NB4 (cell line): Measurements from ENCODE around the gene BPIFA3.

Source experiments
- MYC ChIP-seq: IDR thresholded peaks from 2 replicates; pipeline ENCODE4 v1.6.1; 2011; ENCODE audit warnings: low read depth, low read length
- POLR2A ChIP-seq: IDR thresholded peaks from 2 replicates; pipeline ENCODE4 v1.6.1; 2011; ENCODE audit warnings: mild to moderate bottlenecking; ENCODE audit not compliant: insufficient read length; ENCODE audit errors: extremely low read depth
- TF ChIP-seq, protein P1 (sequence below): IDR thresholded peaks from one replicate; pipeline ENCODE4 v1.5.1; 2012; ENCODE audit warnings: low read depth, low read length
- TF ChIP-seq, protein P2 (sequence below): IDR thresholded peaks from 2 replicates; pipeline ENCODE4 v1.6.1; 2011; ENCODE audit warnings: low read depth, low read length

DNA sequence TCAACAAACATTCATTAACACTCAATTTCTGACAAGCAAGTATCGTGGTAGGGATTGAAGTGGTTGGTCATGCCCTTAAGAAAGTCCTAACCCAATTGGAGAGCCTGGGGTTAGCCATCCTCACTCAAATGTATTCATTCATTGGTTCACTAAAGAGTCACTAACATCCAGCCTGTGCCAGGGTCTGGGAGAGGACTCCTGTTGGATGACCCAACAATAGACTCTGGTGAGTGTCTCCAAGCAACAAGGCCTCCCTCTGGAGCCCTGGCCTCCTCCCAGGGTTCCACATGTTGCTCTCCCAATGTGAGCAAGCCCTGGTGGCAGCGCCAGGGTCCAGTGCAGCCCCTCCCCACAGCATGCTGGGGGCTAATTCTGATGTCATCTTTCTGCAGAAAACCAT lies at the start of gene BPIFA3:
- TF ChIP-seq, protein P1, sequence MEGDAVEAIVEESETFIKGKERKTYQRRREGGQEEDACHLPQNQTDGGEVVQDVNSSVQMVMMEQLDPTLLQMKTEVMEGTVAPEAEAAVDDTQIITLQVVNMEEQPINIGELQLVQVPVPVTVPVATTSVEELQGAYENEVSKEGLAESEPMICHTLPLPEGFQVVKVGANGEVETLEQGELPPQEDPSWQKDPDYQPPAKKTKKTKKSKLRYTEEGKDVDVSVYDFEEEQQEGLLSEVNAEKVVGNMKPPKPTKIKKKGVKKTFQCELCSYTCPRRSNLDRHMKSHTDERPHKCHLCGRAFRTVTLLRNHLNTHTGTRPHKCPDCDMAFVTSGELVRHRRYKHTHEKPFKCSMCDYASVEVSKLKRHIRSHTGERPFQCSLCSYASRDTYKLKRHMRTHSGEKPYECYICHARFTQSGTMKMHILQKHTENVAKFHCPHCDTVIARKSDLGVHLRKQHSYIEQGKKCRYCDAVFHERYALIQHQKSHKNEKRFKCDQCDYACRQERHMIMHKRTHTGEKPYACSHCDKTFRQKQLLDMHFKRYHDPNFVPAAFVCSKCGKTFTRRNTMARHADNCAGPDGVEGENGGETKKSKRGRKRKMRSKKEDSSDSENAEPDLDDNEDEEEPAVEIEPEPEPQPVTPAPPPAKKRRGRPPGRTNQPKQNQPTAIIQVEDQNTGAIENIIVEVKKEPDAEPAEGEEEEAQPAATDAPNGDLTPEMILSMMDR, result no peak
- TF ChIP-seq MYC (no peak), POLR2A (no peak)
- TF ChIP-seq, protein P2, sequence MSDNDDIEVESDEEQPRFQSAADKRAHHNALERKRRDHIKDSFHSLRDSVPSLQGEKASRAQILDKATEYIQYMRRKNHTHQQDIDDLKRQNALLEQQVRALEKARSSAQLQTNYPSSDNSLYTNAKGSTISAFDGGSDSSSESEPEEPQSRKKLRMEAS, result no peak
